RCC 7860 (cell line): Measurements from ENCODE around the gene SAE1.
"Not testable (repeated sequence)": the region's sequence is repeated elsewhere in the genome, so short reads cannot be mapped to it uniquely, and the experiment has no call there.

Experiments
- DNase-seq: peaks from one replicate; pipeline ENCODE4 v3.0.0-alpha.2; 2015; ENCODE audit warnings: low spot score
- FAIRE-seq: peaks from 2 replicates; lab custom pipeline; 2012; peaks lifted over from hg19 to GRCh38; lab: Jason Lieb, UNC

SAE1 gene

DNA sequence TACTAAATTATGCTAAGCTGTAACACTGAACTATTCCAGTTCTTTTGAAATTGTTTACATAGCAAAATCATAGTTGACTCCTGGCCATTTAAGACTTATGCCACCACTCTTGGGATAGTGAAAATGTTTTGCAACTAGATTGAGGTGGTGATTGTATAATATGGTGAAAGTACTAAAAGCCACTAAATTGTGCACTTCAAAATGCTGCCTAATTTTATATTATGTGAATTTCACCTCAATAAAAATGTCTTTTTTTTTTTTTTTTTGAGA lies 5.0 kb upstream of the SAE1 start:
- DNase-seq (no peak), FAIRE-seq (no peak)

DNA sequence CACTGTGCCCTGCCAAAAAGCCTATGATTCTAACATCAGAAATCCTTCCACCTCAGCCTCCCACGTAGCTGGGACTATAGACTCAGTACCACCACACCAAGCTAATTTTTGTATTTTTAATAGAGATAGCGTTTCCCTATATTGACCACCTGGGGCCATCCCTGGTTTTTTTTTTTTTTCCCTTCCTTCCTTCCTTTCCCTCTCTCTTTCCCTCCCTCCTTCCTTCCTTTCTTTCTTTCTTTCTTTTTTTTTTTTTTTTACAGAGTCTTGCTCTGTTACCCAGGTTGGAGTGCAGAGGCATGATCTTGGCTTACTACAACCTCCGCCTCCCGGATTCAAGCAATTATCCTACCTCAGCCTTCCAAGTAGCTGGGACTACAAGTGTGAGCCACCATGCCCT lies 1.1 kb upstream of the SAE1 start:
- no peak for DNase-seq
- FAIRE-seq: no peak

DNA sequence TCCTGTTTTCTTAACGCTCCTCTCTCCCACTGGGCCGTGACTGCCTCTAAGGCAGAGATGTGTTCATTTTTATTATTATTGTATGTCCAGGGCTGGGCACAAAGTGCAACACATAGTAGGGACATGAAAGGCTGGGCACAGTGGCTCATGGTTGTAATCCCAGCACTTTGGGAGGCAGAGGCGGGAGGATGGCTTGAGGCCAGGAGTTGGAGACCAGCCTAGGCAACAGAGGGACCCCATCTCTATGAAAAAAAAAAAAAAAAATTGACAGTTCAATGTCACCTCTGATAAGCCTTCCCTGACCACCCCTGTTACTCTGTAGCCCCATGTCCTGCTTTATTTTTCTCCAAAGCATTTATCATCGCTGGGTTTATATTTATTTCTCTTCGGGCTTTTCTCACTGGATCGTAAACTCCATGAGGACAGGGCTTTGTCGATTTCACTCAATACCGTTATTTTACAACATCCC lies 481 bp upstream of the SAE1 start:
- no peak for FAIRE-seq
- no peak for DNase-seq

DNA sequence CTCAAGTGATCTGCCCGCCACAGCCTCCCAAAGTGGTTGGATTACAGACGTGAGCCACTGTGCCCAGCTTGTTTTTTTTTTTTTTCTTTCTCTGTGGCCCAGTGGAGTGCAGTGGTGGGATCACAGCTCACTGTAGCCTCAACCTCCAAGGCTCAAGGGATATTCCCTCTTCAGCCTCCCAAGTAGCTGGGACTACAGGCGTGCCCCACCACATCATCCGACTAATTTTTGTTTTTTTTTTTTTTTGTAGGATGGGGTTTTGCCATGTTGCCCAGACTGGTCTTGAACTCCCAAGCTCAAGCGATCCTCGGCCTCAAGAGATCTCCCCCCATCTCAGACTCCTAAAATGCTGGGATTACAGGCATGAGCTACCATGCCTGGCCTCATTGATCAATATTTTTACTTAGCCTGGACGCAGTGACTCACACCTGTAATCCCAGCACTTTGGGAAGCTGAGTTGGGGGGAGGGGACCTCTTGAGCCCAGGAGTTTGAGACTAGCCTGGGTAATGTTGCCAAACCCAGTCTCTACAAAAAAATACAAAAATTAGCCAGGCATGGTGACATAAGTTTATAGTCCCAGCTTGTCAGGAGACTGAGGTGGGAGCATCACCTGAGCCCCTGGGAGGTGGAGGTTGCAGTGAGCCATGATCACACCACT lies 1.7 kb downstream of the SAE1 start:
- DNase-seq: no peak

DNA sequence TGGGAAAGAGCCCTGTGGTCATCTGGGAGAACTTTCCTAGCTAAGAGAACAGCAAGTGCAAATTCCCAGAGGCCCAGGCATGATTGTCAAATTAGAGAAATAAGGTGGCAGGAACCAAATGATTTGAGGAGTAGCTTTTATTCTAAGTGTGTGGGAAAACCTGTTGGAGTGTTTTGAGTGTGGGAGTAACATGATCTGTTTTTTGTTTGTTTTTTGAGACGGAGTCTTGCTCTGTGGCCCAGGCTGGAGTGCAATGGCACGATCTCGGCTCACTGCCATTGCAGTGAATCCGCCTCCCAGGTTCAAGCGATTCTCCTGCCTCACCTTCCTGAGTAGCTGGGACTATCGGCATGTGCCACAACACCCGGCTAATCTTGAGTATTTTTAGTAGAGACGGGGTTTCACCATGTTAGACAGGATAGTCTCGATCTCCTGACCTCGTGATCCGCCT lies 2.4 kb downstream of the SAE1 start:
- DNase-seq (no peak), FAIRE-seq (no peak)

More for the DNA sequence above, 1.7 kb downstream of the SAE1 start:
- no peak for FAIRE-seq

DNA sequence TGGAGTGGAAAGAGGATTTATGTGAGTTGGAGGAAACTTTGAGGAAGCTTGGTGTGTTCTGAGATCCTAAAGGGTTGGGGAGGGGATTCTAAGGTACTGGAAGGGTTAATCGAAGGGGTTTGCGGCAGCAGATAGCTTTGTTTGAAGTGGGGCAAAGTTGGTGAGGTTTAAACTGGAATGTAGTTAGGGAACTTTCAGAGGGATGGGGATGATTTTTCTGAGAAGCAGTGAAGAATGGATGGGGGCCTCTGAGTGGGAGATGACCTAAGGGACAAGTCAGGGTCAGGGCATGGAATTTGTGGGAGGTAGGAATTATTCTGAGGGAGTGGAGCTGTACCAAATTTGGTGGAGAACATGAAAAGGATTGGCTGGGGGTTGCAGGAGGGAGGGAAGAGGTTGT lies 3.9 kb downstream of the SAE1 start:
- DNase-seq (no peak), FAIRE-seq (no peak)

DNA sequence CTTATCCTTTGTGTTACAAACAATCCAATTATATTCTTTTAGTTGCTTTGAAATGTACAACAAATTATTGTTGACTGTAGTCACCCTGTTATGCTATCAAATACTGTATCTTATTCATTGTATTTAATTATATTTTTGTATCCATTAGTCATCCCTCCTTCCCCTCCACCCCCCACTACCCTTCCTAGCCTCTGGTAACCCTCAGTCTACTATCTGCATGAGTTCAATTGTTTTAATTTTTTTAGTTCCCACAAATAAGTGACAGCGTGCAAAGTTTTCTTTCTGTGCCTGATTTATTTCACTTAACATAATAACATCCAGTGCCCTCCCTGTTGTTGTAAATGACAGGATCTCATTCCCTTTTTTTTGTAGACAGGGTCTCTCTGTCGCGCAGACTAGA lies 4.5 kb downstream of the SAE1 start:
- no peak for FAIRE-seq
- DNase-seq: no peak

DNA sequence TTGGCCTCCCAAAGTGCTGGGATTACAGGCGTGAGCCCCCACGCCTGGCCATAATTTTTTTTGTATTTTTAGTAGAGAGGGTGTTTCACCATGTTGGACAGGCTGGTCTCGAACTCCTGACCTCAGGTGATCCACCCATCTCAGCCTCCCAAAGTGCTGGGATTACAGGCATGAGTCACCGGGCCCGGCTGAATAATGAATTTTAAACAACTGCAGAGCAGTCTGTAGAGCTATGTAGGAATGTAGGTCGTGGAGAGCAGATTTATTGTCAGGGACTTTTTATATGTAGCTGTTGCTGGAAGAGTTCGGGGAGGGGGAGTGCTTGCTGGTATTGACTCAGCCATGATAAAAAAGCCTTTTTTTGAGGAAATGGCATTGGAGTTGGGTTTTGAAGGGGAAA lies 10.6 kb downstream of the SAE1 start:
- not testable (repeated sequence) for FAIRE-seq
- peak; percentile 48 for DNase-seq

DNA sequence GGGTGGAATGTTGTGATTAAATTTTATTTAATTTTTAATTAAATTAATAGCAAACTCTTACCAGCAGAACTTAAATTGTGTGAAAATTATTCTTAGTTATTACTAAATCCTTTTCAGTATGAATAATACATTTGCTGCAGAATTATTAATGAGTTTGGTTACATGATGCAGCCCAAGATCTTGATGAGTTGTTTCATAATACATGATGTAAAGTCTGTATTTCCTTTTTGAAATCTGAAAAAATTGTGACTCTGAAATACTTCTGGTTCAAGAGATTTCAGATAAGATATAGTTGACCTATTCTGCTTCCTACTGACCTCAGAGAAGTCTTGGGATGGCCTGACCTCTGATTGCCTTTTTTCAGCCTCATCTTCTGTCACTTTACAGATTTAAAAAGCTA lies 11.1 kb downstream of the SAE1 start:
- no peak for DNase-seq
- no peak for FAIRE-seq

DNA sequence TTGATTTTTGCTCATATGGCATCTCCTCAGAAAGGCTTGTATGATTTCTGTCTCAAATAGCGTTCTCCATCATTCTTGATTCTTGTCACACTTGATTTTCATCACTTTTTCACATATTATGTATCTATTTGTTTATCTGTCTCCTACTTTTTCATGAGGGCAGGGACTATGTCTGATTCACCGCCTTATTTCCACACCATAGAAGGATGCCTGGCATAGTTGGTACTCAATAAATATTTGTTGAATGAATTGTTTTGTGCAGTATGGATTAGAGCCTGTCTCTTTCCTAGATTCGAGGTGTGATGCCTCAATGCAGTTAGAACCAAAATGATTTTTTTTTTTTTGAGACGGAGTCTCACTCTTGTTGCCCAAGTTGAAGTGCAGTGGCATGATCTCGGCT lies 12.1 kb downstream of the SAE1 start:
- no peak for DNase-seq
- FAIRE-seq: no peak

DNA sequence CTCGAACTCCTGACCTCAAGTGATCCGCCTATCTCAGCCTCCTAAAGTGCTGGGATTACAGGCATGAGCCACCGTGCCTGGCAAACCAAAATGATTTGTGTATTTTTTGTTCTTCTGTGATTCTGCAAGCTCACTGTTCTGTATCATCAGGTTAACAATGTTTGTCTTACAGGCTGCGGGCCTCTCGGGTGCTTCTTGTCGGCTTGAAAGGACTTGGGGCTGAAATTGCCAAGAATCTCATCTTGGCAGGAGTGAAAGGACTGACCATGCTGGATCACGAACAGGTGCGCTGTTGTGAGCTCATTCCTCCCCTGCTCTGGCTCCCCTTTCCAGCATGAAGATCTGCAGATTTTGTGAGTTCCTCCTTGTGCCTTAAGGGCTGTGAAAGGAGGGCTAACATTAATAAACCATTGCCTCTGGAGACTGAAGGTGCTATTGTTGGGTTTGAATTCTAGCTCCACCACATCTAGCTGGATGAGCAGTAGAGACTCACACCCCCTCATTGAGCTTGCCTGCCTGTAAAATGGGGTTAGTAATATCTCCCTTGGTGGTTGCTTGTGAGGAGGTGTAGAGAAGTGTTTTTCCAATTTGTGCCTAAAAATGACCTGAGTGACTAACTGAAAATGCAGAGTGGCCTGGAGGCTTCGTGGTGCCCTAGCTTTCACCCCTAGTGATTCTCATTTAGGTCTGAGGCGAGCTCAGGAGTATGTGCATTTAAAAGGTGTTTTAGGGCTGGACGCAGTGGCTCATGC lies 12.9 kb downstream of the SAE1 start:
- no peak for DNase-seq
- no peak for FAIRE-seq

DNA sequence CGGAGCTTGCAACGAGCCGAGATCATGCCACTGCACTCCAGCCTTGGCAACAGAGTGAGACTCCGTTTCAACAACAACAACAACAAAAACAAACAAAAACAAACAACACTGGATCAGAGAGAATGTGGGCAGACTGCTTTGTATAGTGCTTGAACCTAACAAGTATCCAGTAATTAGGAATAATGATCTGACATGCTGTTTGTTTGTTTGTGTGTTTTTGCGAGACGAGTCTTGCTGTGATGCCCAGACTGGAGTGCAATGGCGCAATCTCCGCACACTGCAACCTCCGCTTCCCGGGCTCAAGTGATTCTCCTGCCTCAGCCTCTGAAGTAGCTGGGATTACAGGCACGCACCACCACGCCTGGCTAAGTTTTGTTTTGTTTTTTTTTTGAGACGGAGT lies 14.0 kb downstream of the SAE1 start:
- no peak for FAIRE-seq
- no peak for DNase-seq

DNA sequence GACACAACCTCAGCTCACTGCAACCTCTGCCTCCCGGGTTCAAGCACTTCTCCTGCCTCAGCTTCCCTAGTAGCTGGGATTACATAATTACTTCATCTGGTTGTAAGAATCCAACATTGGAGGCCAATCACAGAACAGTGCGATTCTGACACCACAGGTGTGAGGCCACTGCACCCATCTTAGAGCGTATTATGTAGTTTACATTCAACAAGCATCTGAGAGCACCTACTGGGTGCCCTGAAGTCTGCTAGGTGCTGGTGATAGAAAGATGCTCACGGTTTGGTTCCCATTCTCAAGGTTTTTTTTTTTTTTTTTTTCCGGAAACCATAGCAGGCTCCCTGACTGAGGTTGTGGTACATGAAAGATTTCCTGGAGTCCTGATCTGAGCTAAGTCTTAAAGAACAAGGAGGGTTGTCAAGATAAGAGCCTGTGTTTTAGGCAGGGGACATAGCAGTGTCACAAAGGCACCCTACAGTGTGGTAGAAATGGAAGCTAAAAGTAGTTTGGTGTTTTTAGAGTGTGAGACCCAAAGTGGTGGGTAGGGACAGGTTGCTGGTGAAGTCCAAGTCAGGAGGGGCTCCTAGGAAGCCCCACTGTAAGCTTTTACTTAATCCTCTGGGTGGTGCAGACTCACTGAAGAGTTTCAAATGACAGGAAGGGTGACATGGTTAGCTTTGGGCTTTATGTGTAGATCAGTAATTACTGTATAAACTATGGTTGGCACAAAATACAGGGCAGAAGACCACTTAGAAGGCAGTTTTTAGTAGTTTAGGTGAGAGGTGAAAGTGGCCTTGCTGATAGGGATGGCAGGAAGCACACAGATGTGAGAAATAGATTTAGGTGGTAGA lies 15.2 kb downstream of the SAE1 start:
- no peak for FAIRE-seq
- DNase-seq: no peak

DNA sequence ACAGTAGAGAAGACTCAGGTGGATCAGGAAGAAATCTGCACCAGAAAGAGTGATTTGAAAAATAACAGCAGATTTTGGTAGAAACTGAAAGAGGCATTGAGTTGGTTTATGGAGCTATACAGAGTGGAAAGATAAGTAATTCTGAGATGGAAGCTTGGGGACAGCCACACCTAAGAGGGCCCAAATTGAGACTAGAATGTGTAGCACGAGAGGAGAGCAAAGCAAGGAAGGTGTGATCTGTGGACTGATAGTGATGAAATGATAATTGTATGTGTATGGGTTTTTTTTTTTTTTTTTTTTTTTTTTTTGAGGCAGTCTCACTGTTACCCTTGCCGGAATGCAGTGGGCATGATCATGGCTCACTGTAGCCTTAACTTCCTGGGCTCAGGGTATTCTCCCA lies 16.3 kb downstream of the SAE1 start:
- no peak for DNase-seq
- no peak for FAIRE-seq

DNA sequence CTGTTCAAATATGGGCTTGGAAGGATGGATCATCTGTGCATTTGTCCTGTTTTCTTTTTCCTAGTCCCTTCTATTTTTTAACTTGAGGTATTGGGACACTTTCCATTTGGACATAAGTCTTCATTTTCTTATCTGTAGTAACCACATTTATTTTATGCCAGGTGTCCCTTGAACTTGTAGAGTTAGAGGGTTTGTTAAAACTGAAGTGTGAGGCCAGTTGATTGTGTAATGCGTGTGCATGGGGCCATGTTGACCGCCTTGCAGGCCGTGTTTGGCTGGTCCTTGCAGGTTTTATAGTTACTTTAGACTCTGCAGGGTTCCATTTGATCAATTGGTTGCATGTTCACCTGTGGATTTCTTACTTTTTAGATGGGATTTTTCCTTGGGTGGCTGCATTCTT lies 21.0 kb downstream of the SAE1 start:
- DNase-seq: no peak
- FAIRE-seq: no peak

DNA sequence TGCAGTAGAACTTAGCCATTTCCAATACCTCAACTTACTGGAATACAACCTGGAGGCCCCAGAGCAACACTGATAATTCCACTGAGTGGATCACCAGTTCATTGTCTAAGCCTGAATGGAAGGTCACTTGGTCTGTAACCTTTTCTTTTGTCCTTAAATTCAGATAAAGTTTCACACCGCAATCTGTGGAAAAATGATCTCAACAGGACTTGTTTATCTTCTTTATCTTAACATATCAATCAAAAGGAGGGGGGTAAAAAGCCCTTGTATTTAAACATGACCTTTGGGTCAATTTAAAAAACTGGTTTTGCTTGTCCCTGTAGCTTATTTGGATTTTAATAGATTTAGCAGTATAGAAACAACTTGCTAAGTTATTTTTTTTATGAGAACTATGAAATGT lies 21.6 kb downstream of the SAE1 start:
- no peak for FAIRE-seq
- DNase-seq: no peak

DNA sequence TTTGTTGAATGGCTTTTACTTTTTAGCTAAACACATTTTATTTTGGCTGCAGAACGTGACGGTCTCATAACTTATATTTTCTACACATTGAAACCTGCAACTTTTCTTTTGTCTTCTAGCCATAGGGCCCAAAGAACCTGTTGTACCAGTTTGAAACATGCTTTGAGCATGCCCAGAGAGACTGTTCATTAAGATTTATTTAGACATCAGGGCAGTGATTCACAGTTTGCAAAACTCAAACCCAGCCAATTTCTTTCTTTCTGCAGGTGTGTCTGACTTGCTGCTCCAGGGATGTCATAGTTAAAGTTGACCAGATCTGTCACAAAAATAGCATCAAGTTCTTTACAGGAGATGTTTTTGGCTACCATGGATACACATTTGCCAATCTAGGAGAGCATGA lies 22.0 kb downstream of the SAE1 start:
- FAIRE-seq: no peak

DNA sequence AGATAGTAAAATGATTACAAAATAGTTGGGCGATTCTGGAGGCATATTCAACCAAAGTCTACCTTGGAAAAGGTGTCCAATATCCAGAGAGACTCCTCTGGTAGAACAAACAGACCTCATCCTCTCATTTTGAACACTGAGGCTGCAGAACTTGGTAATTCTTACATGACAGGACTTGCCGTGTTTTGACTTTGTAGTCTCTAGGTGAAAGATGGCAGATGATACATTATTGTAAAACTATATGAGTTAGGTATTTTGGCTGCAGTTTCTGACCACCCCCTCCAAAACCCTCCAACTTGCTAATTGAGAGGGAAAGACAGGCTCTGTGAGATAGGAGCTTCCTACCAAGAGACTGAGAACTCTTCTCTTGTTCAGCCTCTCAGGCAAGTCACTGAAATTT lies 22.6 kb downstream of the SAE1 start:
- FAIRE-seq: no peak
- no peak for DNase-seq

More for the DNA sequence above, 22.0 kb downstream of the SAE1 start:
- DNase-seq: no peak

DNA sequence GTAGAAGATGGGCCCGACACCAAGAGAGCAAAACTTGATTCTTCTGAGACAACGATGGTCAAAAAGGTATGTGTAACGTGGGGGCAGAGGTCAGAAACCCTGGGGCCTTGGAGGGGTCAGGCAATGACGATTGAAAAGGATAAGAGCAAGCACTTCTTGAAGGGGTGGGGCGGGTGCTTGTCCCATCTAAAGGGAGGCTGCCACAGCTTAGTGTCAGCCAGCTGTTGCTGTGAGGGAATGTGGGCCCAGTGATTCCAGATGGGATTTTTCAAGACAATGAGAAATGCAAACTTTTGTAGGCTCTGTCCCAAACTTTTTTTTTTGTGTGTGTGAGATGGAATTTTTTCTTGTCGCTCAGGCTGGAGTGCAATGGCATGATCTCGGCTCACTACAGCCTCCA lies 24.5 kb downstream of the SAE1 start:
- no peak for DNase-seq
- FAIRE-seq: no peak

DNA sequence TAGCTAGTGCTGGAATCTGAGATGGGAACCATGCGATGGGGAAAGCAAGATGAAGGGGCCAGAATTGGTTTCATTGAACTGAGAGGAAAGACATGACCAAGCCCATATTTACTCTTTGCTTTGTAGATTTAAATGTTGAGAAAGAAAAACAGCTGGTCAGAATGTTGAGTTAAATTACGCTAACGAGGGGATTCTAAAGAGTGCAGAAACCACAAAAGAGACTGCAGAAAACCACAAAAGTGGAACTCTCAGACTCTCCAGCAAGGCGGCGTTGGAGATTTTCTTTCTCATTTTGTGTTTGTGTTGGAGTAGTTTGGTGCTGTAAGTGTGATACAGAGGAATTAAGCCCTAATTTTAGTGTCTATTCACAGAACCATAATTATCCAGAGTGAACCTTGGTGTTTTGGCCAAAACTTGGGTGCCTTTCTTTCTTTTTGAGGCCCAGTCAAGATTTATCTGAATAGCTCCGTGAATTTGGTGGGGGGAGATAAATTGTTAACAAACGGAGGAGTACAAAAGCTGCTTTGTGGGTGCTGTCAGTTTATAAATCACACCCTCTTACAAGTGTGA lies 26.3 kb downstream of the SAE1 start:
- no peak for FAIRE-seq
- no peak for DNase-seq
